ENCODE results near the gene FIBCD1. TPM values are rescaled to one million over a fixed set of nuclear protein-coding genes. Genes with fewer than 3 reads are reported as not detected.

FIBCD1 gene
- total RNA-seq, 2 donors from 2014 or later: 0.14 TPM; not detected in 1

GRCh38 chr9:130942084-130942483 is 3.0 kb upstream of the FIBCD1 start:
- intact Hi-C loops (cut with DNase I): loop anchor here in 1 of 2 donors (5.0 kb wide), 1 partner anchor 235 kb away; no protein-coding TSS in a partner anchor
- DNase-seq (ENCODE audit: low spot score): no peak

DNA sequence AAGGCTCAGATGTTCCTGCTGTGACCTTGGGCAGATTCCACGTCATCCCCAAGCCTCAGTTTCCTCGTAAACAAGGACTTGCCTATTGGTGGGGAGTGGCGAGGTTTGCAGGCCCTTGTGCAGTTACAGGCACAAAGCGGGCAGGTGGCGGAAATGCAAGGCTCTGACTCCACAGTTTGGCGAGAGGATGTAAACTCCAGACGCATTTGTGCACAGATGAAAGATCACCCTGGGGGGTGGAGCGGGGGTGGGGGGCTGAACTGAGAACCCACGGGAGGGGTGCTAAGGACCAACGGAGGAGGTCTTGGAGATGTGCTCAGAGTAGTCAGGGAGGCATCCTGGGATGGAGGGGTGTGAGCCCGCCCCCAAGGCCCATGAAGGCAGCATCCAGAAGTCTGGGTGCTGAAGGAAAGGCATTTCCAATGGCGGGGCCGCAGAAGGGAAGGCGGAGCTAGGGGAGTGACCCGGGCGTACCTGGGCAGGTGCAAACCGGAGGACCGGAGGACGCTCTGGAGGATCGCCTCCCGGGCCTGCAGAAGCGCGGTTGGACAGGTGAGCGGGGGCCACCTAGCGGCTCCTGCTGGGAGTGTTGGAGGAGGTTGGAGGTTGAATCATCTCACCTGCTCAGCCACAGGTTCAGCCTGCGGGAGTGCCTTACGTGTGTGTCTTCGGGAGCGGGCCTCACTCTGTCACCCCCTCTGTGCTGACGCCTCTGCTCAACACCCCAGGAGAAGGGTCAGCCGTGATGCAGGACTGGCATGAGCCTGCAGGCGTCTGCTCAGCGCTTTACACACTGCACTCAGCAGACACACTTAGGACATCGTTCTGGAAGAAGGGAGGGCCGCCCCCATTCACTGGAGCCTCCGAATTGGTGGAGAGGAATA is 1.9 kb upstream of the FIBCD1 start:
- intact Hi-C loops (cut with DNase I): loop anchor here in 1 of 2 donors (5.0 kb wide), 1 partner anchor 234 kb away; no protein-coding TSS in a partner anchor
- DNase-seq (ENCODE audit: low spot score): peak; percentile 86

DNA sequence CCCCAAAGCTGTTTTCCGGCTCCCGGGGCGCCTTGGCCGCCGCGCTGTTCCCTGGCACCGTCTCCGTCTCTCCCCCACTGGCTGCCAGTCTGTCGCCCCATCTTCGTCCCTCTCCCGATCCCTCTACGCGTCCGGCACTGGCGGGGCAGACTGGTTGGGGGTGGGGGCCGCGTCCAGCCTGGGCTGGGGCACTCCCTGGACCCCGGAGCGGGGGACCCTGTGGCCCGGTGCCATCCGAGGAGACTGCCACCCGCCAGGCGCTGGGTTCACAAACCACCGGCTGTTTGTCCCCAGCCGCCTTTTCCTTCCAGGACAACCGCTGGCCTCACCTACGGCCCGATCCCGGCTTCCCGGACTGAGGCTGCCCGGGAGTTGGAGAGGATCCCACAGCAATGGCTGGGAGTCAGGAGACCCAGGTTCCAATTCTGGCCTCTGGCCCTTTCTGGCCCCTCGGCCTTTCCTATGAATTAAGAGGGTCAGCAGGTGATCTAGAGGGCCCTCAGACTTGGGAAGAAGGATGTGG is 1.0 kb upstream of the FIBCD1 start:
- intact Hi-C loops (cut with DNase I): loop anchor here in 1 of 2 donors (5.0 kb wide), 1 partner anchor 233 kb away; no protein-coding TSS in a partner anchor
- DNase-seq (ENCODE audit: low spot score): no peak

GRCh38 chr9:130939405-130940026 is 469 bp upstream of the FIBCD1 start:
- intact Hi-C loops (cut with DNase I): loop anchor here (1.0 to 10.0 kb wide), 4 partner anchors 57 to 232 kb away; no protein-coding TSS in a partner anchor
- no peak for DNase-seq (ENCODE audit: low spot score)

DNA sequence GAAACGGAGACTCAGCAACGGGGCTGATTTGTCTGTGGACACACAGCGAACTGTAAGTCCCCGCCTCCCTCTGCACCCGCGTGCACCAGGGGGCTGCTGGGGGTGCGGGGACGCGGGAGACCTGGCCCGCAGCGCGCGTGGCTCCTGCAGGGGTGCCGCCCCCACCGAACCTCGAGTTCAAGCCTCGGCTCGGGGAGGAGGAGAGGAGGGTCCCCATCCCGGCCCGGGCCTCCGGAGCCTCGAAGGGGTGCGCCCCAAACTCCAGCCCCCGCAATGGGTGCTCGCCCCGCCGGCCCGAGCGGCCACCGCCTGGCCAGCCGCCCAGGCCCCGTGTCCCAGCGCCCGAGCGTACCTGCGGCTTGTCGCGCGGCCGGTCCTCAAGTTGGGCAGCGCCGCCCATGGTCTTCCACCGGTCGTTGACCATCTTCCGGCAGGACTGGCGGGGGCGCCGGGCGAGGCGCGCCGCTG is 829 bp downstream of the FIBCD1 start:
- no peak for DNase-seq (ENCODE audit: low spot score)
- intact Hi-C loops (cut with DNase I): loop anchor here in 1 of 2 donors (5.0 to 10.0 kb wide), 2 partner anchors 66 to 163 kb away; no protein-coding TSS in a partner anchor

GRCh38 chr9:130937146-130938076 is 1.6 kb downstream of the FIBCD1 start:
- intact Hi-C loops (cut with DNase I): loop anchor here in 1 of 2 donors (5.0 to 10.0 kb wide), 2 partner anchors 65 to 163 kb away; no protein-coding TSS in a partner anchor
- DNase-seq (ENCODE audit: low spot score): no peak

DNA sequence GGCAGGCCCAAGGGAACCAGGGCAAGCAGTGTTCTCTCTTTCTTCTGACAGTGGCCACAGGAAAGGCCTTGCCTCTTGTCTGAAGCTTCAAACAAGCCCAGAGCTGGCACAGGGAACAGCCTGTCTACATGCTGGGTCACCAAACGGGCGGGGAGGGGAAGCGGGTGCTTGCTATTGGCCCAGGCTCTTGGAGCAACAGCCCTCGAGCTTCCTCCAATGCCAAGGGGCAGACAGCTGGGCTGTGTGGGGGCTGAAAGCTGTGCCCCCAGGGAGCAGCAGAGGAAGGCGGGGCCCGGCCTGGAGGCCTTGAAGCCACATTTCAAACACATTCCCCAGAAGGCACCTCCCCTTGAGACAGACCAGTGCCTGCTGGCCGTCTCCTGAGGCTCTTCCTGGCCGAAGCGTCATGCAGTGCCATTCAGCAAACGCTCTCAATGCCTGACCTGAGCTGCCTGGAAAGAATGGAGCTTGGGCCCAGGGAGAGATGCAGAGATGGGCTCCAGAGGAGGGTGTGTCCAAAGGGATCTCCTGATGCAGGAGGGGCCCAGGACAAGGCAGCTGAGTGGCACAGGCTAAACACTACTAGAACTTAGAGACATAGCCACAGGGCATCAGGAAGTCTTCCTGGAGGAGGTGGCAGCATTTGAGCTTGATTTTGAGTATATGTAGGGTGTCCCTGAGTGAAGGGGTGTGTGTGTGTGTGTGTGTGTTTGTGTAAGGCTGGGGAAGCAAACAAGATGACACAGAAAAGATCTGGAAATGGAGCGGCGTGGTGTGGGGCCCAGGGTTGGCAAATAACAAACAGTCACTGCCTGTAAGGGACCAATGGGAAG is 2.5 kb downstream of the FIBCD1 start:
- intact Hi-C loops (cut with DNase I): loop anchor here in 1 of 2 donors (5.0 to 10.0 kb wide), 2 partner anchors 64 to 162 kb away; no protein-coding TSS in a partner anchor
- DNase-seq (ENCODE audit: low spot score): no peak

GRCh38 chr9:130935648-130936271 is 3.3 kb downstream of the FIBCD1 start:
- intact Hi-C loops (cut with DNase I): loop anchor here in 1 of 2 donors (5.0 to 10.0 kb wide), 2 partner anchors 63 to 161 kb away; no protein-coding TSS in a partner anchor

DNA sequence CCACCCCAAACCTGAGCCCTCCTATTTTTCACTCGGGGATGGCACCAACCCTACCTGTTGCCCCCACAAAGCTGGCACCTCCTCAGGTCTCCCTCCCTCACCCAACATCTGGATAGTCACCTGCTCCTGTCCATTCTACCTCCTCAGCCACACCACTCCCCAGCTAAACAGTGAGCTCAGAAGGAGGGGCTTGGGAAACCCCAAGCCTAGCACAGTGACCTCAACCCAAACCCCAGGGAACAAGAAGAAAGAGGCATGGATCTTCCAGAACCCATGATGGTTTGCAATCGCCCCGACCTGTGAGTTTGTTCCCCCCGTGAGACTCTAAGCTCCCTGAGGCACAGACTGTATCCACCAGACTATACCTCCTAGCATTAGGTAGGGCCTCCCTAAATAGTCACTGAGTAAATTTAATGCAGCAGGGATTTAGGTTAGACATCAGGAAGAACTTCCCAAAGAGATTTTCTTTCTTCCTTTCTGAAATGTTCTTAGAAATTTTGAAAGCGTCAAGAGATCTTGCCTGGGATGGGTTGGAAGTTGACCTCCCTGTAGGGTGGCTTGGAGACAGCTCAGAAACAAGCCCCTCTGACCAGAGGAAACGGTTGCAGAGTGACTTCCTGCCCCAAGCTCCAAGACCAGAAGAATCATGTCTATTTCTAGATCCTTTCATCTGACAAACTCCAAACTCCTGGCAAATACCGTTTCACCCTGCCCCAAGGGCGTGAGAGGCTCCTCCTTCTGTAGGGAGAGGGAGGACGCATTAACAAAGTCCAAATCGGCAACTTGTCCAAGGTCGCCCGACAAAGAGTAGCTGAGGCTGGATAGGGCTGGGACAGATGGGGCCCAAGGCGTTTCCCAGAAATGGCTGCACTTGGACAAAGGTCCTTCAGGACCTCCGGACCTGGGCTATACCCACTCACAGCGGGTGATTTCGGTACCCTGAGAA is 4.1 kb downstream of the FIBCD1 start:
- no peak for DNase-seq (ENCODE audit: low spot score)
- intact Hi-C loops (cut with DNase I): loop anchor here in 1 of 2 donors (5.0 to 10.0 kb wide), 2 partner anchors 63 to 160 kb away; no protein-coding TSS in a partner anchor

More at GRCh38 chr9:130935648-130936271, 3.3 kb downstream of the FIBCD1 start:
- DNase-seq (ENCODE audit: low spot score): no peak

GRCh38 chr9:130934246-130934645 is 4.8 kb downstream of the FIBCD1 start:
- no peak for DNase-seq (ENCODE audit: low spot score)
- intact Hi-C loops (cut with DNase I): loop anchor here in 1 of 2 donors (10.0 kb wide), 1 partner anchor 159 kb away; no protein-coding TSS in a partner anchor

GRCh38 chr9:130933114-130934046 is 5.7 kb downstream of the FIBCD1 start:
- no peak for DNase-seq (ENCODE audit: low spot score)
- intact Hi-C loops (cut with DNase I): loop anchor here in 1 of 2 donors (10.0 kb wide), 1 partner anchor 159 kb away; no protein-coding TSS in a partner anchor

DNA sequence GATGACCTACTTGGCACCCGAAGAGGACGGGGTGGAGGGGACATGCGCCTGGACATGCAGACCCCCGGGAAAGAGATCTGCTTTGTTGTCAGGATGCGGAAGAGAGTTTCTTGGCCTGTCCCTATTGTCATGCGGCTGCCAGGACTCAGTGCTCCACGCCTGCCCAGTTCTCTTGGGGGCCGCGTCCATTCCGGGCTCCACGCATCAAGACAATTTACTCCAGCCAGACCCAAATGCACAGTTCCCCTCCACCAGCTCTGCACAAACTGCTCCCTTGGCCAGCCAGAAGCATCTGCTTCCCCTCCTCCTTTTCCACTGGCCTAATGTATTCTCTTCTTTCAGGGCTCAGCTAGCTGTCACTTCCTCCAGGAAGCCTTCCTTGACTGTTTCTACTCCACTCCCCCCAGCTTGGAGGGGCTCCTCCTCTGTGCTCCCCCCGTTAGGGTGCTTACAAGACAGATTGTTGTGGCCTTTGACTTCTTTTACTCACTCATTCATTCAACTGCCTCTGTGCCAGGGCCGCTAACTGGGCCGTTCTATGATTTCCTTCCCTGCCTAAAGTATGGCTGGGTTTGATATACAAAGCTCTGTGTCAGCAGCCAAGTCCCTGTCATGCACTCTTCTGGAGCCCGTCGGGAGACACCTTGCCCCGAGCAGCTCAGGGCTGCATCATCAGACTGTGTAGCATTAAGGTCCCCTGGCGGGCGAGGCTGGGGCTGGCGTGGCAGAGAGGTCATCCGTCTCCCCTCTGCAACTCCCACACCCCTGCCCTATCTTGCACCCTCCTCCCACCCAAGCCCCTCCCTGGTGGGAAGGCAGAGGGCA is 6.6 kb downstream of the FIBCD1 start:
- intact Hi-C loops (cut with DNase I): loop anchor here in 1 of 2 donors (10.0 kb wide), 1 partner anchor 158 kb away; no protein-coding TSS in a partner anchor
- DNase-seq (ENCODE audit: low spot score): no peak

DNA sequence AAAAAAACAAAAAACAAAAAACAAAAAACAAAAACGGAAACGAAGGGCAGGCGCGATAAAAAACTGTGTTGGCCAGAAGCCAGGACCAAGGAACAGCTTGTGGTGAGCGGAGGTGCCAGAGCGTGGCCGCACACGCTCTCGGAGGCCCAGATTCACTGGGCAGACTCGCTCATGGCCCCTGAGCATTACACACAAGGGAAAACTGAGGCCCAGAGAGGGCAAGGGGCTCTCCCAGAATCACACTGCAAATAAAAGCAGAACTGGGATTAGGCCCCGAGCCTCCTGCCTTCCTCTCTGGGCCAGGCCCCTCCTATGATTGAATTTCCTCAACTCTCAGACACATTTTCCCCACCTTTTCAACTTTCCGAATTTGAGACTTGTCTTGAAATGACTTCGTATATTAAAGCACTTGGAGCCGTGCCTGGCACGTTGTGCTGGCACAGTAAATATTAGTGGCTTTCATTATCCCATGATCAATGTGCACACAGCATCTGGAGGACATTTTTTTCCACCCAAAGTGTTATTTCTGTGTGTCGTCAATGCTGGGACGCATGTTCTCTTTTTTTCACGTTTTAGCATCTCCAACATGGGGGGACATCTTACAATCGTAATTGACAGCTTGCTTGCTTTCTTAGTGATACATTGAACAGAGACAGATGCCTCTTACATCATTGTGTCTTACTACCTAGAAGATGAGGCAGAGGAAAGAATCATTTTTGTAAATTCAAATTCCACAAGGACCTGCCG is 7.4 kb downstream of the FIBCD1 start:
- intact Hi-C loops (cut with DNase I): loop anchor here in 1 of 2 donors (10.0 kb wide), 1 partner anchor 157 kb away; no protein-coding TSS in a partner anchor
- DNase-seq (ENCODE audit: low spot score): no peak

Measured in posterior vena cava (tissue), 2 donors.